ENCODE data around the gene AMN.

- TF ChIP-seq POLR2A (IDR thresholded peaks at IDR 0.05; ENCODE audit: low read depth, low read length) (no peak), TAF1 (IDR thresholded peaks at IDR 0.05; ENCODE audit: borderline replicate concordance, low read depth, low read length) (no peak)
Measured at GRCh38 chr14:102885737-102886447, 36.6 kb upstream of the AMN start.

All from GM12892 (cell line).